LNCAP (cell line): Measurements from ENCODE around the gene GRK2.

Experiments
- TF ChIP-seq, protein P1 (sequence below): fragments of 450-650 bp; IDR thresholded peaks from 2 replicates; pipeline ENCODE4 v1.5.1; 2017; ENCODE audit warnings: mild to moderate bottlenecking

GRK2 gene

DNA sequence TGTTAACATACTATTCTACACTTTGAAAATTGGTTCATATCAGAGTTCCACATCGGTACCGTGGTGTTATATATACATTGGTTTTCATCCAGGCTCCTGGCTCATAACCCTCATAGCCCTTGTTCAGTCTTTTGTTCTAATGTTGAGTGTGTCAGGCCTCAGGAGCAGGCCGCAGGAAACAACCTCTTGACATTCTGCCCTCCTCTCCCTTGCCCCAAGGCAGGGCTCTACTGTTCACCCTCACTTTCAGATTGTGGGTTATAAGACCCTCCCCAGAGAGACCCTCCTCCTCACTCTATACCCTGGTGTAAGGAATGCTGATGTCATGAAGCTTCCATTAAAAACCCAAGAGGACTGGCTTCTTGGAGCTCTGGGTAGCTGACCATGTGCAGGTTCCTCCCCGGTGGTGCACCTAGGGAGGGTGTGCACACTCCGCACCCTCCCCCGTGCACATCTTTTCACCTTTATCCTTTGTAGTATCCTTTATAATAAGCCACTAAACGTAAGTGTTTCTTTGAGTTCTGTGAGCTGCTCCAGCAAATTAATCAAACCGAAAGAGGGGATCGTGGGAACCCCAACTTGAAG lies 49.1 kb downstream of the GRK2 start:
- TF ChIP-seq, protein P1, sequence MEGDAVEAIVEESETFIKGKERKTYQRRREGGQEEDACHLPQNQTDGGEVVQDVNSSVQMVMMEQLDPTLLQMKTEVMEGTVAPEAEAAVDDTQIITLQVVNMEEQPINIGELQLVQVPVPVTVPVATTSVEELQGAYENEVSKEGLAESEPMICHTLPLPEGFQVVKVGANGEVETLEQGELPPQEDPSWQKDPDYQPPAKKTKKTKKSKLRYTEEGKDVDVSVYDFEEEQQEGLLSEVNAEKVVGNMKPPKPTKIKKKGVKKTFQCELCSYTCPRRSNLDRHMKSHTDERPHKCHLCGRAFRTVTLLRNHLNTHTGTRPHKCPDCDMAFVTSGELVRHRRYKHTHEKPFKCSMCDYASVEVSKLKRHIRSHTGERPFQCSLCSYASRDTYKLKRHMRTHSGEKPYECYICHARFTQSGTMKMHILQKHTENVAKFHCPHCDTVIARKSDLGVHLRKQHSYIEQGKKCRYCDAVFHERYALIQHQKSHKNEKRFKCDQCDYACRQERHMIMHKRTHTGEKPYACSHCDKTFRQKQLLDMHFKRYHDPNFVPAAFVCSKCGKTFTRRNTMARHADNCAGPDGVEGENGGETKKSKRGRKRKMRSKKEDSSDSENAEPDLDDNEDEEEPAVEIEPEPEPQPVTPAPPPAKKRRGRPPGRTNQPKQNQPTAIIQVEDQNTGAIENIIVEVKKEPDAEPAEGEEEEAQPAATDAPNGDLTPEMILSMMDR = no peak

DNA sequence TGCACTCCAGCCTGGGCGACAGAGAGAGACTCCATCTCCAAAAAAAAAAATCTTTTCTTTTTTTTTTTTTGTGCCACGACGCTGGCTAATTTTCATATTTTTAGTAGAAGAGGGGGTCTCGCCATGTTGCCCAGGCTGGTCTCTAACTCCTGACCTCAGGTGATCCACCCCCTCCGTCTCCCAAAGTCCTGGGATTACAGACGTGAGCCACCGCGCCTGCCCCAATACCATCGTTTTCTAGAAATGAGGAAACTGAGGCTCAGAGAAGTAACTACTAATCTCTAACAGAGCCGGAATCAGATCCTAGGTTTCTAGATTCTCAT lies 50.6 kb downstream of the GRK2 start:
- TF ChIP-seq, protein P1 = no peak

DNA sequence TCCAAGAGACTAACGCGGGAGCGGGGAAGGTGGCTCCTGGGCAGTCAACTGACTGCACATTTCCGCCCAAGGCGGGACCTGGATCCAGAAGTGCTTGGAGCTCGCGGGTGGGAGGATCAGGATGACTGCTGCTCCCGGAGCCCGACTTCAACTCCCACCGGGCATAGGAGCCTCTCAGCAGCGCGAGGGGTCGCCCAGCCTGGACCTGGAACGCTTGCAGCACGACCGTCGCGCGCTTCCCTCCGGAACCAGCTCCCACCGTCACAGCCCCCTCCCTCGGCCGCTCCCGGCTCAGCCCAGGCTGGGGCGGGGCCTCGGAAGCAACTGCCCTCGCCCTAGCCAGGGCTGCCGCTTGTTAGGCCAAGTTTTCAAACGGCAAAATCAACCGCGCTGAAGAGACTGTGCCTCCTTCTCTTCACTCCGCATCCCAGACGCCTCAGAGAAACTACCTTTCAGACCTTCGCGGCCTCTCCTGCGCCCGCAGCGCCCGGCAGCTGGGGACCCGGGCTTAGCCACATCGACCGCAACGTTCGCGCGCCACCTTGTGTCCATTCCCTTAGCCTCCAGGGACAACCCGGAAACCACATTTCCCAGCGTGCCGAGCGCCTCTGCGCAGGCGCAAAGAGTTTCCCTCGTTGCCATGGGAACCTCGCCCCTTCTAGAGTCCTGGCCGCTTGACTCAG lies 51.1 kb downstream of the GRK2 start:
- TF ChIP-seq, protein P1 = peak; percentile 87

DNA sequence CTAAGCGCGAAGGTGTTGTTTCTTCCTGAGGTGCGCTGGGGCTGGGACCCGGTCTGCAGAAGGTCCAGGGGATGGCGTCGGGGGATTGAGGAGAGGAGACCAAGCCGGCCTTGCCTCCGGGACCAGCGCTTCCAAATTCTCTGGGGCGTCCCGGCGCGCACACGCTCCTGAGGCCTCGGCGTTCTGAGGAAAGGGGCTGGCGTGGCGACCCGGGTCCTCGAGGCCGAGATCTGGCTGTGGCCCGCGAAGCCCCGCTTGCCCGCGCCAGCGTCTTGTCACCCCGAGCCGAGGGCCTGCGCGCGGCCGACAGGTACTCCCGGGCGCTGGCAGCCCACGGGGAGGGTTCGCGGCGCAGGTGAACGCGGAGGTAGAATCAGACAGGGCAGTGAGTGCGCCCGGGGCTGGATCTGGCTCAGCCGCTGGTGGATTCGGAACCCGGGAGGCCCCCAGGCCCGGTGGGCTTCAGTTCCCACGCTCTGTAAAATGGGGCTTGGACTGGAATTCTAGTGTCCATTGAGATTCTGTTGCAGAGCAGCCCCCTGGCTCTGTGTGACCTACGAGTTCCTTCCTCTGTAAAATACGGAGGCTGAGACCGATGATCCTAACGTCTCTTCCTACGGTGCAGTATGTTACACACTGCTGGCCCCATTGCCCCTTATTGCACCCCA lies 51.7 kb downstream of the GRK2 start:
- TF ChIP-seq, protein P1 = no peak

DNA sequence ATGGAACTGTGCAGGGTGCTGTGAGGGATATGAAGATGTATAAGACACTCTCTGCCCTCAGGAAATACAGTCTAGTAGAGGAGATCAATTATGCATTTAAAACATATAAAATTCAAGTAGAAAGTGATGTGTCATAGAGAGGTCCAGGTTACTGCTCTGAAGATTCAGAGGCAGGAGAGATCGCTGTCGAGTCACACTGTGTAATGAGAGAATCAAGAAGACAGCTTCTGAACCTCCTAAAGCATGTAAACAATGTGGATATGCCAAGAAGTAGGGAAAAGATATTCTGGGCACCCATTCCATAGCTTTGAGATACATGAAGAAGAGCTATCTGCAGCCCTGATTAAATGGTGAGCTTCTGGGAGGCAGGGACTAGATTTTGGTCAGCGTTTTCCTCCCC lies 53.7 kb downstream of the GRK2 start:
- TF ChIP-seq, protein P1 = no peak

DNA sequence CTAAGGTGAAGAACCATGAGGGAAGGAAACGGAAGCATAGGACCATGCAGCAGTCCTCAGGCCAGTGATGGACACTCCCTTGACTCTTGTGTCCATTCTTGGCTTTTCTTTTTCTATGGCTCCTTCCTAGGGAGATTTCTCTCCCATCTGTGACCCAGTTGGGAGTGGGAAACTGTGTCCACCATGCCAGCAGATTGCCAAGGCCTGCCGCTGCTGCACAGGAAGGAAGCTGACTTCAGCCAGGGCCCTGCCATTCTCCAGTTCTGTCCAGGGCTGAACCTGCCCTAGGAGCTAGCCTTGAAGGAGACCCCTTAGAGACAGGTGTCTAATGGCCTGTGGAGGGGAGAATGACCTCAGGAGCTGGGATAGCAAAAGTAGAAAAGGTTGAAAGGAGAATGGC lies 54.4 kb downstream of the GRK2 start:
- TF ChIP-seq, protein P1 = no peak

DNA sequence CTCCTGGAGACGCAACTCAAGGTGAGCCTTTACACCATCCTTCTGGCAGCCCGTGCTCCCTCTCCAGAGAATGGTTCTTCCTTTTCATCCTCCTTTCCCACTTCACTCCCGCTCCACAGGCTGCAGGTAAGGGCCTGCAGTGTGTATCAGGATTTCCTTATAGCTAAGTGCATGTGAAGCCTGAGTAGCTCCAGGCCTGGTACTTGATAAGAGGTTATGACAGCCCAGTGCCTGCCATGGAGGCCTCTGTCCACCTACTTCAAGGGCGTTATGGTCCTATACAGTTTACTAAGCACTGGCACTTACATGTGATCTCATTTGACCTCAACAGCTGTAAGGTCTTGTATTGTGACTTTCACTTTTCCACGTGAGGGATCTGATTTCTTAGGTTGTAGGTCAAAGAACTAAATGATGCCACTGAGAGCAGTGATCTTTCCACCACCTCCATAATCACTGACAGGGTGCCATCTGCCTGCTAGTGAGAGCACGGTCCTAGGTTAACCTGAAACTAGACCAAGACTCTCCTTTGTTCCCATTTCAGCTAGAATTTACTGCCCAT lies 55.1 kb downstream of the GRK2 start:
- TF ChIP-seq, protein P1 = no peak
